Mesothelial cell of epicardium (in vitro differentiated cells): ENCODE measurements around the gene TWNK. TPM values are rescaled to one million over a fixed set of nuclear protein-coding genes. Genes with fewer than 3 reads are reported as not detected.

ENCODE experiments used
- DNase-seq, 2 experiments: peaks; one replicate each; pipeline ENCODE4 v3.0.0; 2021; ENCODE audit warnings: low spot score in 2 of 2; ENCODE audit not compliant: unreplicated experiment in 2 of 2
- H3K27ac Mint-ChIP-seq: 2 replicates; pipeline ENCODE4 v1.8.0; 2021; ENCODE audit warnings: mixed read lengths
- H3K27me3 Mint-ChIP-seq: 2 replicates; pipeline ENCODE4 v1.8.0; 2021; ENCODE audit warnings: low read depth, mixed read lengths
- H3K36me3 Mint-ChIP-seq: 2 replicates; pipeline ENCODE4 v1.8.0; 2021; ENCODE audit warnings: mixed read lengths
- H3K4me1 Mint-ChIP-seq: 2 replicates; pipeline ENCODE4 v1.8.0; 2021; ENCODE audit warnings: mixed read lengths
- H3K4me3 Mint-ChIP-seq: 2 replicates; pipeline ENCODE4 v1.8.0; 2021; ENCODE audit warnings: mild to moderate bottlenecking, moderate library complexity, mixed read lengths
- H3K9me3 Mint-ChIP-seq: 2 replicates; pipeline ENCODE4 v1.8.0; 2021; ENCODE audit warnings: mixed read lengths
- total RNA-seq: library from RNA; stranded (reverse); gene quantifications from 3 replicates; pipeline ENCODE4 v1.2.1, GENCODE V29; 2021
- TF ChIP-seq, protein P1 (sequence below): fragments of 200-600 bp; sonication (generic); IDR thresholded peaks from one replicate; pipeline ENCODE4 v1.5.0; 2021; ENCODE audit warnings: antibody characterized with exemption; ENCODE audit not compliant: unreplicated experiment

The TWNK gene
- total RNA-seq, 1 donor from 2014 or later: 13.9 TPM

- no peak overlapping the region for H3K27ac Mint-ChIP-seq
- TF ChIP-seq, protein P1, sequence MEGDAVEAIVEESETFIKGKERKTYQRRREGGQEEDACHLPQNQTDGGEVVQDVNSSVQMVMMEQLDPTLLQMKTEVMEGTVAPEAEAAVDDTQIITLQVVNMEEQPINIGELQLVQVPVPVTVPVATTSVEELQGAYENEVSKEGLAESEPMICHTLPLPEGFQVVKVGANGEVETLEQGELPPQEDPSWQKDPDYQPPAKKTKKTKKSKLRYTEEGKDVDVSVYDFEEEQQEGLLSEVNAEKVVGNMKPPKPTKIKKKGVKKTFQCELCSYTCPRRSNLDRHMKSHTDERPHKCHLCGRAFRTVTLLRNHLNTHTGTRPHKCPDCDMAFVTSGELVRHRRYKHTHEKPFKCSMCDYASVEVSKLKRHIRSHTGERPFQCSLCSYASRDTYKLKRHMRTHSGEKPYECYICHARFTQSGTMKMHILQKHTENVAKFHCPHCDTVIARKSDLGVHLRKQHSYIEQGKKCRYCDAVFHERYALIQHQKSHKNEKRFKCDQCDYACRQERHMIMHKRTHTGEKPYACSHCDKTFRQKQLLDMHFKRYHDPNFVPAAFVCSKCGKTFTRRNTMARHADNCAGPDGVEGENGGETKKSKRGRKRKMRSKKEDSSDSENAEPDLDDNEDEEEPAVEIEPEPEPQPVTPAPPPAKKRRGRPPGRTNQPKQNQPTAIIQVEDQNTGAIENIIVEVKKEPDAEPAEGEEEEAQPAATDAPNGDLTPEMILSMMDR: no peak
Observed at GRCh38 chr10:101002456-101002855, 15.1 kb downstream of the TWNK start.

GRCh38 chr10:101003639-101004206 lies 16.4 kb downstream of the TWNK start:
- DNase-seq: no peak
- peak overlapping the region; percentile 42 for H3K4me3 Mint-ChIP-seq
- TF ChIP-seq, protein P1: no peak
- H3K27ac Mint-ChIP-seq: no peak overlapping the region
- H3K36me3 Mint-ChIP-seq: peaks cover 6% of the 10 kb centered on the region
- no peaks in the 10 kb centered on the region for H3K9me3 Mint-ChIP-seq
- no peaks in the 10 kb centered on the region for H3K27me3 Mint-ChIP-seq
- H3K4me1 Mint-ChIP-seq: peaks cover 20% of the 10 kb centered on the region

More at GRCh38 chr10:101002456-101002855, 15.1 kb downstream of the TWNK start:
- Mint-ChIP-seq H3K36me3 (peaks cover 6% of the 10 kb centered on the region), H3K4me3 (no peak overlapping the region), H3K27me3 (no peaks in the 10 kb centered on the region), H3K4me1 (peaks cover 25% of the 10 kb centered on the region), H3K9me3 (no peaks in the 10 kb centered on the region)
- DNase-seq: no peak

- H3K4me1 Mint-ChIP-seq: peaks cover 22% of the 10 kb centered on the region
- peaks cover 6% of the 10 kb centered on the region for H3K36me3 Mint-ChIP-seq
- TF ChIP-seq, protein P1: no peak
- DNase-seq: no peak
- no peaks in the 10 kb centered on the region for H3K27me3 Mint-ChIP-seq
- H3K27ac Mint-ChIP-seq: no peak overlapping the region
- H3K9me3 Mint-ChIP-seq: no peaks in the 10 kb centered on the region
- no peak overlapping the region for H3K4me3 Mint-ChIP-seq
Observed at GRCh38 chr10:101005361-101005760, 18.0 kb downstream of the TWNK start.

DNA sequence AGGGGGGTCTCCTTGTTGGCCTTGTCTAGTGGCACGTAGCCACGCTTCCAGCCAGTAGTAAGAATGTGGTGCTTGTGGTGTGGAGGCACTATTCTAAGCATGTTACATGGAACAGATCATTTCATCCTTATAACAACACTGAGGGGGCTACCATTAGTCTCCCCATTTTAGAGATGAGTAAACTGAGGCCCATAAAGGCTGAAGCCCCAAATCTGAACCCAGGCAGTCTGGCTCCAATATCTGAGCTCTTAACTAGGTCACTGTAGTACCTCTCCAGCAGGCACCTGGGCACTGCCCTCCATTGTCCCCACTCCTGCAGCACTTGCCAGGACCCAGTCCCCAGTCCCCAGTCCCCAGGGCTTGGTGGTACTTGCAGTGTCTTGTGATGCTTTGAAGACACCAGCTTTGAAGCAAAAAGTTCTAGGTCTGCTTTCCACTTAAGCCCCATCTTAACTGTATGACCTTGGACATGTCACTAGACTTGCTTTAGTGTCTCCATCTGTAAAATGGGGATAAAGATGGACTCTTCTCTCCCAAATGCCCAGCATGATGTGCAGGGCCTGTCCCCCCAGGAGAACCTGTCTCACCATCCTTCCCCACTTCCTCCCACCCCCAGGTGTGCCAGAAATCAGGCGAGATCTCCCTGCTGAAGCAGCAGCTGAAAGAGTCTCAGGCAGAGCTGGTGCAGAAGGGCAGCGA lies 18.7 kb downstream of the TWNK start:
- no peaks in the 10 kb centered on the region for H3K27me3 Mint-ChIP-seq
- no peak overlapping the region for H3K4me3 Mint-ChIP-seq
- H3K4me1 Mint-ChIP-seq: peaks cover 18% of the 10 kb centered on the region
- peaks cover 6% of the 10 kb centered on the region for H3K36me3 Mint-ChIP-seq
- TF ChIP-seq, protein P1: no peak
- no peak for DNase-seq
- no peaks in the 10 kb centered on the region for H3K9me3 Mint-ChIP-seq
- H3K27ac Mint-ChIP-seq: peak overlapping the region; percentile 26

DNA sequence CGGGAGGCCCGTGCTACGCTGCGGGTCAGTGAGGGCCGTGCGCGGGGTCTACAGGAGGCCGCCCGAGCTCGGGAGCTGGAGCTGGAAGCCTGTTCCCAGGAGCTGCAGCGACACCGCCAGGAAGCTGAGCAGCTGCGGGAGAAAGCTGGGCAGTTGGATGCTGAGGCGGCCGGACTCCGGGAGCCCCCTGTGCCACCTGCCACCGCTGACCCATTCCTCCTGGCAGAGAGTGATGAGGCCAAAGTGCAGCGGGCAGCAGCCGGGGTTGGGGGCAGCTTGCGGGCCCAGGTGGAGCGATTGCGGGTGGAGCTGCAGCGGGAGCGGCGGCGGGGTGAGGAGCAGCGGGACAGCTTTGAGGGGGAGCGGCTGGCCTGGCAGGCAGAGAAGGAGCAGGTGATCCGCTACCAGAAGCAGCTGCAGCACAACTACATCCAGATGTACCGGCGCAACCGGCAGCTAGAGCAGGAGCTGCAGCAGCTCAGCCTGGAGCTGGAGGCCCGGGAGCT lies 19.3 kb downstream of the TWNK start:
- no peak overlapping the region for H3K4me3 Mint-ChIP-seq
- TF ChIP-seq, protein P1: no peak
- H3K36me3 Mint-ChIP-seq: peaks cover 6% of the 10 kb centered on the region
- peaks cover 12% of the 10 kb centered on the region for H3K4me1 Mint-ChIP-seq
- H3K27ac Mint-ChIP-seq: peak overlapping the region; percentile 26
- no peak for DNase-seq
- H3K9me3 Mint-ChIP-seq: no peaks in the 10 kb centered on the region
- H3K27me3 Mint-ChIP-seq: no peaks in the 10 kb centered on the region
